Hepatocyte (in vitro differentiated cells): ENCODE results near the gene SLC45A2. TPM values are rescaled to one million over a fixed set of nuclear protein-coding genes. Genes with fewer than 3 reads are reported as not detected.

Experiments used
- DNase-seq: peaks from one replicate; pipeline ENCODE4 v3.0.0-alpha.2; 2016; ENCODE audit warnings: low spot score
- H2AFZ ChIP-seq: fragments of 200-600 bp; sonication (generic); 2 replicates; pipeline ENCODE4 v1.6.0; 2016; ENCODE audit warnings: antibody characterized with exemption, mild to moderate bottlenecking
- H3K27ac ChIP-seq: fragments of 200-600 bp; sonication (generic); 2 replicates; pipeline ENCODE4 v1.5.1; 2016; ENCODE audit warnings: mild to moderate bottlenecking
- H3K27me3 ChIP-seq: fragments of 200-600 bp; sonication (generic); 2 replicates; pipeline ENCODE4 v1.6.1; 2016
- H3K36me3 ChIP-seq: fragments of 200-600 bp; sonication (generic); replicated peaks from 2 replicates; pipeline ENCODE4 v1.5.1; 2016; ENCODE audit warnings: low read depth; ENCODE audit not compliant: insufficient read depth
- H3K4me1 ChIP-seq: fragments of 200-600 bp; sonication (generic); 2 replicates; pipeline ENCODE4 v1.5.1; 2016; ENCODE audit warnings: mild to moderate bottlenecking, moderate library complexity; ENCODE audit not compliant: insufficient read depth
- H3K4me2 ChIP-seq: fragments of 200-600 bp; sonication (generic); 2 replicates; pipeline ENCODE4 v1.6.0; 2016
- H3K4me3 ChIP-seq: fragments of 200-600 bp; sonication (generic); 2 replicates; pipeline ENCODE4 v1.5.1; 2016; ENCODE audit warnings: mild to moderate bottlenecking
- H3K79me2 ChIP-seq: fragments of 200-600 bp; sonication (generic); 2 replicates; pipeline ENCODE4 v1.6.0; 2017; ENCODE audit warnings: mild to moderate bottlenecking
- H3K9me2 ChIP-seq: fragments of 200-600 bp; sonication (generic); replicated peaks from 2 replicates; pipeline ENCODE4 v1.6.0; 2017; ENCODE audit warnings: mild to moderate bottlenecking; ENCODE audit not compliant: insufficient read depth
- H3K9me3 ChIP-seq: fragments of 200-600 bp; sonication (generic); 2 replicates; pipeline ENCODE4 v1.5.1; 2016; ENCODE audit warnings: low read depth, mild to moderate bottlenecking
- H4K20me1 ChIP-seq: fragments of 200-600 bp; sonication (generic); 2 replicates; pipeline ENCODE4 v1.6.0; 2016; ENCODE audit warnings: mild to moderate bottlenecking; ENCODE audit not compliant: insufficient read depth, poor library complexity, severe bottlenecking
- CTCF ChIP-seq: fragments of 200-600 bp; sonication (generic); IDR thresholded peaks from 2 replicates; pipeline ENCODE4 v1.5.1; 2016; ENCODE audit warnings: antibody characterized with exemption, mild to moderate bottlenecking; ENCODE audit not compliant: poor library complexity
- EZH2 ChIP-seq: fragments of 200-600 bp; sonication (generic); IDR thresholded peaks from 2 replicates; pipeline ENCODE4 v1.6.1; 2016; ENCODE audit warnings: antibody characterized with exemption, mild to moderate bottlenecking, borderline replicate concordance
- EZH2phosphoT487 ChIP-seq: fragments of 200-600 bp; sonication (generic); IDR thresholded peaks from one replicate; pipeline ENCODE4 v1.6.1; 2018; ENCODE audit warnings: antibody characterized with exemption, mild to moderate bottlenecking, low read depth, moderate library complexity; ENCODE audit not compliant: unreplicated experiment, severe bottlenecking
- WGBS: methylation state at CpG from one replicate; pipeline ENCODE4 v1.1.6; 2016; ENCODE audit warnings: low lambda C conversion rate; ENCODE audit errors: missing lambda C conversion rate; 5-methylcytosine and 5-hydroxymethylcytosine counted together
- polyA plus RNA-seq: library from polyadenylated mRNA; unstranded; fragments of >200 nt; fragmentation: Nextera tagmentation; extraction: Ambion mirVana; gene quantifications from 2 replicates; pipeline ENCODE4 v1.2.1, GENCODE V29; 2016
- total RNA-seq: library from RNA; depleted of rRNA; stranded (reverse); fragments of >200 nt; gene quantifications from 2 replicates; pipeline ENCODE4 v1.2.3, GENCODE V29; 2014

The SLC45A2 gene
- total and polyA plus RNA-seq, 2 experiments from 2014 or later: 1.4 to 1.8 TPM

- no peak for DNase-seq
Measured at GRCh38 chr5:34007201-34007620, 22.7 kb upstream of the SLC45A2 start.

GRCh38 chr5:34005681-34006080 lies 21.2 kb upstream of the SLC45A2 start:
- H3K4me1 ChIP-seq: peaks cover 27% of the 10 kb centered on the region
- 80% methylated on average over 4 of the region's 4 CpGs for WGBS

More at GRCh38 chr5:34007201-34007620, 22.7 kb upstream of the SLC45A2 start:
- H2AFZ ChIP-seq: peak overlapping the region; percentile 95
- H3K9me3 ChIP-seq: no peaks in the 10 kb centered on the region
- H3K36me3 ChIP-seq: no peaks in the 10 kb centered on the region
- peak overlapping the region; percentile 75 for H3K4me3 ChIP-seq
- WGBS: 13% methylated on average over 11 of the region's 11 CpGs
- peak overlapping the region; percentile 94 for H3K27ac ChIP-seq
- H3K79me2 ChIP-seq: peaks cover 42% of the 10 kb centered on the region
- peaks cover 27% of the 10 kb centered on the region for H3K4me1 ChIP-seq
- H3K27me3 ChIP-seq: no peaks in the 10 kb centered on the region
- no peaks in the 10 kb centered on the region for H3K9me2 ChIP-seq
- TF ChIP-seq EZH2: no peak
- TF ChIP-seq CTCF: no peak
- no peak for TF ChIP-seq EZH2phosphoT487
- H3K4me2 ChIP-seq: peak overlapping the region; percentile 91
- H4K20me1 ChIP-seq: no peaks in the 10 kb centered on the region

GRCh38 chr5:34005211-34005610 lies 20.7 kb upstream of the SLC45A2 start:
- no peak for DNase-seq
- Histone ChIP-seq H3K4me2 (peak overlapping the region; percentile 91), H3K36me3 (no peaks in the 10 kb centered on the region), H3K27ac (no peak overlapping the region), H3K4me3 (no peak overlapping the region), H3K9me2 (no peaks in the 10 kb centered on the region), H4K20me1 (no peaks in the 10 kb centered on the region), H3K4me1 (peaks cover 29% of the 10 kb centered on the region), H3K79me2 (peaks cover 42% of the 10 kb centered on the region), H3K27me3 (no peaks in the 10 kb centered on the region), H3K9me3 (no peaks in the 10 kb centered on the region), H2AFZ (no peak overlapping the region)
- WGBS: 77% methylated on average over 4 of the region's 4 CpGs
- TF ChIP-seq CTCF (no peak), EZH2 (no peak), EZH2phosphoT487 (no peak)

More at GRCh38 chr5:34005681-34006080, 21.2 kb upstream of the SLC45A2 start:
- H3K9me2 ChIP-seq: no peaks in the 10 kb centered on the region
- H3K27ac ChIP-seq: no peak overlapping the region
- H3K9me3 ChIP-seq: no peaks in the 10 kb centered on the region
- peaks cover 42% of the 10 kb centered on the region for H3K79me2 ChIP-seq
- TF ChIP-seq EZH2: no peak
- TF ChIP-seq EZH2phosphoT487: no peak
- no peak for TF ChIP-seq CTCF
- no peaks in the 10 kb centered on the region for H3K27me3 ChIP-seq
- no peak overlapping the region for H2AFZ ChIP-seq
- DNase-seq: no peak
- H3K36me3 ChIP-seq: no peaks in the 10 kb centered on the region
- H4K20me1 ChIP-seq: no peaks in the 10 kb centered on the region
- no peak overlapping the region for H3K4me3 ChIP-seq
- H3K4me2 ChIP-seq: peak overlapping the region; percentile 91

- Histone ChIP-seq H3K4me3 (no peak overlapping the region), H3K9me3 (no peaks in the 10 kb centered on the region), H3K27me3 (no peaks in the 10 kb centered on the region), H2AFZ (no peak overlapping the region), H3K9me2 (no peaks in the 10 kb centered on the region), H3K27ac (no peak overlapping the region), H4K20me1 (no peaks in the 10 kb centered on the region), H3K79me2 (peaks cover 44% of the 10 kb centered on the region), H3K36me3 (no peaks in the 10 kb centered on the region), H3K4me2 (no peak overlapping the region), H3K4me1 (peaks cover 20% of the 10 kb centered on the region)
- no peak for DNase-seq
- 77% methylated on average over 4 of the region's 4 CpGs for WGBS
- TF ChIP-seq EZH2phosphoT487 (no peak), EZH2 (no peak), CTCF (no peak)
Measured at GRCh38 chr5:34003941-34004340, 19.4 kb upstream of the SLC45A2 start.
